ENCODE results near the gene RPS6KA1. TPM values are rescaled to one million over a fixed set of nuclear protein-coding genes. Genes with fewer than 3 reads are reported as not detected.

The RPS6KA1 gene
- total and polyA plus RNA-seq, 2 of the 13 experiments (the other 11 are each of a cell fraction or from before 2014, with no cell fraction given): 19.6 to 24.2 TPM

GRCh38 chr1:26555550-26555981 lies 26.0 kb downstream of the RPS6KA1 start (continued):
- TF ChIP-seq ZNF513 (CRISPR knock-in tag; conservative IDR thresholded peaks at IDR 0.05) (no peak), PCBP1 (IDR thresholded peaks at IDR 0.05; ENCODE audit: borderline replicate concordance, low read depth, low read length) (no peak), ZNF644 (CRISPR knock-in tag; IDR thresholded peaks at IDR 0.05; ENCODE audit: low read depth) (no peak), ZNF816 (CRISPR knock-in tag; IDR thresholded peaks at IDR 0.05; ENCODE audit: borderline replicate concordance) (no peak), ZNF879 (CRISPR knock-in tag; IDR thresholded peaks at IDR 0.05) (no peak), DZIP1 (CRISPR knock-in tag; IDR thresholded peaks at IDR 0.05) (no peak), ZNF235 (CRISPR knock-in tag; IDR thresholded peaks at IDR 0.05; ENCODE audit: borderline replicate concordance) (no peak), ZNF333 (CRISPR knock-in tag; IDR thresholded peaks at IDR 0.05; ENCODE audit: borderline replicate concordance) (no peak), THAP9 (CRISPR knock-in tag; IDR thresholded peaks at IDR 0.05; ENCODE audit: borderline replicate concordance) (no peak), HBP1 (CRISPR knock-in tag; IDR thresholded peaks at IDR 0.05; ENCODE audit: low read depth) (no peak), ZSCAN25 (CRISPR knock-in tag; IDR thresholded peaks at IDR 0.05) (no peak), ELK4 (CRISPR knock-in tag; IDR thresholded peaks at IDR 0.05; ENCODE audit: borderline replicate concordance) (no peak), DR1 (CRISPR knock-in tag; IDR thresholded peaks at IDR 0.05) (no peak), GABPB1 (CRISPR knock-in tag; IDR thresholded peaks at IDR 0.05) (no peak), ZNF780A (CRISPR knock-in tag; IDR thresholded peaks at IDR 0.05) (no peak), KLF6 (CRISPR knock-in tag; IDR thresholded peaks at IDR 0.05) (no peak), TBL1XR1 (IDR thresholded peaks at IDR 0.05; ENCODE audit: borderline replicate concordance, low read length, partially characterized antibody) (no peak), ARID3A (IDR thresholded peaks at IDR 0.05; ENCODE audit: low read depth, low read length) (no peak), HNF4A (CRISPR knock-in tag; IDR thresholded peaks at IDR 0.05) (no peak)
